ENCODE results near the gene BICDL1.
"Not testable (repeated sequence)": the region's sequence is repeated elsewhere in the genome, so short reads cannot be mapped to it uniquely, and the experiment has no call there.

BICDL1 gene

GRCh38 chr12:120013659-120014380 is 24.8 kb downstream of the BICDL1 start:
- H3K4me3 ChIP-seq (ENCODE audit: control insufficient read depth, low read depth, low read length): no peak overlapping the region
- DNase-seq (ENCODE audit: low read depth): no peak
- TF ChIP-seq, protein P1, sequence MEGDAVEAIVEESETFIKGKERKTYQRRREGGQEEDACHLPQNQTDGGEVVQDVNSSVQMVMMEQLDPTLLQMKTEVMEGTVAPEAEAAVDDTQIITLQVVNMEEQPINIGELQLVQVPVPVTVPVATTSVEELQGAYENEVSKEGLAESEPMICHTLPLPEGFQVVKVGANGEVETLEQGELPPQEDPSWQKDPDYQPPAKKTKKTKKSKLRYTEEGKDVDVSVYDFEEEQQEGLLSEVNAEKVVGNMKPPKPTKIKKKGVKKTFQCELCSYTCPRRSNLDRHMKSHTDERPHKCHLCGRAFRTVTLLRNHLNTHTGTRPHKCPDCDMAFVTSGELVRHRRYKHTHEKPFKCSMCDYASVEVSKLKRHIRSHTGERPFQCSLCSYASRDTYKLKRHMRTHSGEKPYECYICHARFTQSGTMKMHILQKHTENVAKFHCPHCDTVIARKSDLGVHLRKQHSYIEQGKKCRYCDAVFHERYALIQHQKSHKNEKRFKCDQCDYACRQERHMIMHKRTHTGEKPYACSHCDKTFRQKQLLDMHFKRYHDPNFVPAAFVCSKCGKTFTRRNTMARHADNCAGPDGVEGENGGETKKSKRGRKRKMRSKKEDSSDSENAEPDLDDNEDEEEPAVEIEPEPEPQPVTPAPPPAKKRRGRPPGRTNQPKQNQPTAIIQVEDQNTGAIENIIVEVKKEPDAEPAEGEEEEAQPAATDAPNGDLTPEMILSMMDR (IDR thresholded peaks at IDR 0.05; ENCODE audit: control insufficient read depth, insufficient read depth, low read depth, low read length, missing control alignments): no peak

DNA sequence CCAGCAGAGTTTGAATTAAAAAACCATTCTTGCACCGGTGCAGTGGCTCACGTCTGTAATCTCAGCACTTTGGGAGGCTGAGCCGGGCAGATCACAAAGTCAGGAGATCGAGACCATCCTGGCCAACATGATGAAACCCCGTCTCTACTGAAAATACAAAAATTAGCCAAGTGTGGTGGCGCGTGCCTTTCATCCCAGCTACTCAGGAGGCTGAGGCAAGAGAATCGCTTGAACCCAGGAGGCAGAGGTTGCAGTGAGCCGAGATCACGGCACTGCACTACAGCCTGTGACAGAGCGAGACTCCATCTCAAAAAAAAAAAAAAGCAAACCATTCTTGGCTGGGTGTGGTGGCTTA is 25.3 kb downstream of the BICDL1 start:
- DNase-seq (ENCODE audit: low read depth); H3K4me3 ChIP-seq (ENCODE audit: control insufficient read depth, low read depth, low read length): not testable (repeated sequence)

DNA sequence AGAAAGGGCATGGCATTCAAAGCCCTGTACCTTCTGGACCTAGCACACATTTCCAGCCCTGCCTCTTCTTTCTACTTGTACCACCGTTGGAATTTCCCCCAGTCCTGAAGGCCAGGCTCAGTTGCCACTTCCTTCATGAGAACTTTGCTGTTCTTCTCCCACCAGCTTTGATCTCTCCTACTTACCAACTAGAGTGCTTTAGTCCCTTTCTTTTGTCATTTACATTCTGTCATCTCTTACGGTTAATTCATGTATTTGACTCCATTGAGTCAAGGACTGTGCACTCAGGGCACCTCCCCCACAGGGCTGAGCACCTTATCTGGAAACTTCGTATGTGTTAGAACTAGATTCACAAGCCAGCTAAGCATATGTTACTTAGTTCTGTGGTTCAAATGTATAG is 26.3 kb downstream of the BICDL1 start:
- TF ChIP-seq, protein P1 (IDR thresholded peaks at IDR 0.05; ENCODE audit: control insufficient read depth, insufficient read depth, low read depth, low read length, missing control alignments): no peak
- no peak for DNase-seq (ENCODE audit: low read depth)
- no peak overlapping the region for H3K4me3 ChIP-seq (ENCODE audit: control insufficient read depth, low read depth, low read length)

DNA sequence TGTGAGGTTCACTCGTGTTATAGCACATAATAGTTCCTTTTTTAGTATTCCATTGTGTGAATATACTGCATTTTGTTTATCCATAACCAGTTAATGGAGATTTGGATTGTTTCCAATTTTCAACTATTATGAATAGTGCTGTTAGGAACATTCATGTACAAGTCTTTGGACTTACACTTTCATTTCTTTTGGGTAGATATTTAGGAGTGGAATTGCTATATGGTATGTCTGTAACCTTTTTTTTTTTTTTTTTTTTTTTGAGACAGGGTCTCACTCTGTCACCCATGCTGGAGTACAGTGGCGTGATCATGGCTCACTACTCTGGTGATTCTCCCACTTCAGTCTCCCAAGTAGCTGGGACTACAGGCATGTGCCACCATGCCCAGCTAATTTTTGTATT is 27.2 kb downstream of the BICDL1 start:
- H3K4me3 ChIP-seq (ENCODE audit: control insufficient read depth, low read depth, low read length); DNase-seq (ENCODE audit: low read depth): not testable (repeated sequence)

DNA sequence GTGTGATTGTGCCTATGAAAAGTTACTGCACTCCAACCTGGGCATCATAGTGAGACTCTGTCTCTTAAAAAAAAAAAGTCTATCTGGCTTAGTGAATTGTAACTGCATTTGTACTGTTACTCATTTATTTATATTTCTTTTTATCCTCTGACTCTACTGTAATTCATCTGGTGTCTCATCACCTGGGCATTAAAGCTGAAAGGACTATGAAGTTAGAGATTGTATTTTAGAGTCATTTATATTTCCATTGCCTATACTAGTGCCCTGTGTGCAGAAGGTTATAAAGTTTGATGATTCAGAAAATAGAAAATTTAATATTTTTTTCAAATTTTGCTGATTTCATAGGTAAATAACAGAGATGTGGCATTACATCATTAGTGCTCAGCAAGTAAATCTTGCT is 30.2 kb downstream of the BICDL1 start:
- no peak for DNase-seq (ENCODE audit: low read depth)
- no peak overlapping the region for H3K4me3 ChIP-seq (ENCODE audit: control insufficient read depth, low read depth, low read length)
- TF ChIP-seq, protein P1 (IDR thresholded peaks at IDR 0.05; ENCODE audit: control insufficient read depth, insufficient read depth, low read depth, low read length, missing control alignments): no peak

DNA sequence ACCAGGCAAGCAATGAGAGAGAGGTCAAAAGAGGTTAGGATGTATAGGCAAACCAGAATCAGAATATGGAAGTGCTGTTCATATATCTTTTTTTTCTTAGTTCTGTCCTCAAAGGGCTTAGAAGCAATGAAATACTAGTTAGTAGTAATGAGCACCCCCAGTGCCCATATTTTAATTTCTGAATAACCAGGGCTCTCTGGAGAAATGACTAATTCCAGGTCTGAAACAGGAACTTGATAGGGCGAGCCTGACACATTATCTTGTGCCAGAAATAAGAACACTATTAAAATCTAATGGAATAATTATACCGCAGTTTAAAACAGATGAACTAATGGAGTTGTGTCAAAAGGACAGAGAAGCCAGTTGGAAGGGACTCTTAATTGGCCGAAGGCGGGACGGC is 30.9 kb downstream of the BICDL1 start:
- H3K4me3 ChIP-seq (ENCODE audit: control insufficient read depth, low read depth, low read length): no peak overlapping the region
- DNase-seq (ENCODE audit: low read depth): no peak
- TF ChIP-seq, protein P1 (IDR thresholded peaks at IDR 0.05; ENCODE audit: control insufficient read depth, insufficient read depth, low read depth, low read length, missing control alignments): no peak

GRCh38 chr12:120024193-120024592 is 35.2 kb downstream of the BICDL1 start:
- H3K4me3 ChIP-seq (ENCODE audit: control insufficient read depth, low read depth, low read length): no peak overlapping the region
- TF ChIP-seq, protein P1 (IDR thresholded peaks at IDR 0.05; ENCODE audit: control insufficient read depth, insufficient read depth, low read depth, low read length, missing control alignments): no peak
- no peak for DNase-seq (ENCODE audit: low read depth)

DNA sequence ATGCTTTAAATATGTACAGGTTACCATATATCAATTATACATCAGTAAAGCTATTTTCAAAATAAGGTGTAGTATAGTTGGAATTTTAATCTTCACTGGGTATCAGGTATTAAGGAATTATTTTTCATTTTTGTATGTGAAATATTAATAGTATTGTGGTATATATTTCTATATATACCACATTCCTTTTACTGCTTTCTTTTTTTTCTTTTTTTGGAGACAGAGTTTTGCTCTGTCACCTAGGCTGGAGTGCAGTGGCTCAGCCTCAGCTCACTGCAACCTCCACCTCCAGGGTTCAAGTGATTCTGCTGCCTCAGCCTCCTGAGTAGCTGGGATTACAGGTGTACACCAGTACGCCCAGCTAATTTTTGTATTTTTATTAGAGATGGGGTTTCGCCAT is 36.6 kb downstream of the BICDL1 start:
- H3K4me3 ChIP-seq (ENCODE audit: control insufficient read depth, low read depth, low read length): no peak overlapping the region
- TF ChIP-seq, protein P1 (IDR thresholded peaks at IDR 0.05; ENCODE audit: control insufficient read depth, insufficient read depth, low read depth, low read length, missing control alignments): no peak
- no peak for DNase-seq (ENCODE audit: low read depth)
